Effector CD4-positive, alpha-beta T cell (primary cell): ENCODE measurements around the gene OR51V1.
"Not testable (repeated sequence)": the region's sequence is repeated elsewhere in the genome, so short reads cannot be mapped to it uniquely, and the experiment has no call there.

Experiments
- DNase-seq: peaks from one replicate; pipeline ENCODE4 v3.0.0-alpha.2; 2020

The OR51V1 gene

DNA sequence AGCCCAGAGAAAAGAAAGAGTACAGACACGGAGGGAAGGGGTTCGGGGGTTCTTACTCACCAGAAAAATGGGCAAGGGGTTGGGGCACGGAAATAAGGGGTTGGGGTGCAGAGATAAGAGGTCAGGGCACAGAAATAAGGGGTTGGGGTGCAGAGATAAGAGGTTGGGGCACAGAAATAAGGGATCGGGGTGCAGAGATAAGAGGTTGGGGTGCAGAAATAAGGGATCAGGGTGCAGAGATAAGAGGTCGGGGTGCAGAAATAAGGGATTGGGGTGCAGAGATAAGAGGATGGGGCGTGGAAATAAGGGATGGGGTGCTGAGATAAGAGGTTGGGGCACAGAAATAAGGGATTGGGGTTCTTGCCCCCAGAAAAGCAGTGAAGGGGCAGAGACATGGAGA, 35.7 kb downstream of the OR51V1 start:
- DNase-seq: not testable (repeated sequence)

DNA sequence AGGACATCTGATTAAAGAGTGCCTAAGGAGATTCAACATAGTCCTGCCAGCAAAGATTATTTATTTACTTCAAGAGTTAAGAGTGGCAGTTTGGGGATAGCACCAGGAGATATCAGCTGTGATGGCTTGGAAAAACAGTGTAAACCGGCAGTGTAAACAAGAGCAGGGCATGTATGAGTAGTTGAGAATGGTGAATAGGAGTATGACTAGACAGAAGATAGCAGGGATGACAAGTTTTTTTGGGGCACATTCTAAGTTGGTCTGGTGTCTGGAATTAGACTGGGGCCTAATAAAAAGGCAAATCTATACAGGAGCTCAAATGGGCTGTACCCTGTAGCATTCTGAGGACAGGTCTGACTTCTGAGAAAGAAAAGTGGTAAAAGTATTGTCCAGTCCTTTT, 39.4 kb downstream of the OR51V1 start:
- DNase-seq: not testable (repeated sequence)

DNA sequence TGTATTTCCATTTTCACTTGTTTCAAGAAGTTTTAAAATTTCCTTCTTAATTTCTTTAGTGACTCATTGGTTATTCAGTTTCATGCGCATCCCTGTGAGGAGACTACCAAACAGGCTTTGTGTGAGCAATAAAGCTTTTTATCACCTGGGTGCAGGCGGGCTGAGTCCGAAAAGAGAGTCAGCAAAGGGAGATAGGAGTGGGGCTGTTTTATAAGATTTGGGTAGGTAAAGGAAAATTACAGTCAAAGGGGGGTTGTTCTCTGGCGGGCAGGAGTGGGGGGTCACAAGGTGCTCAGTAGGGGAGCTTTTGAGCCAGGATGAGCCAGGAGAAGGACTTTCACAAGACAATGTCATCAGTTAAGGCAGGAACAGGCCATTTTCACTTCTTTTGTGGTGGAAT, 40.3 kb downstream of the OR51V1 start:
- not testable (repeated sequence) for DNase-seq

DNA sequence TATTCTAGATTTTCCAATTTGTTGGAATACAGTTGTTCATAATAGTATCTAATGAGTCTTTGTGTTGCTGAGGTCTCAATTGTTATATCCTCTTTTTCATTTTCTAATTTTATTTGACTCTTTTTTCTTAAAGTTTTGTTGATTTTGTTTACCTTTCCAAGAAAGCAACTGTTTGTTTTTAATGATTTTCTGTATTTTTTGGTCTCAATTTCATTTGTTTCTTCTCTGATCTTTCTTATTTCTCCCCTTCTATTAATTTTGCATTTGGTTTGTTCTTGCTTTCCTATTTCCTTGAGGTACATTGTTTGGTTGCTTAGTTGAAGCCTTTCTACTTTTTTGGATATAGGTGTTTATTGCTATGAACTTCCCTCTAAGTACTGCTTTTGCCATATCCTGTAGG, 40.7 kb downstream of the OR51V1 start:
- DNase-seq: no peak

DNA sequence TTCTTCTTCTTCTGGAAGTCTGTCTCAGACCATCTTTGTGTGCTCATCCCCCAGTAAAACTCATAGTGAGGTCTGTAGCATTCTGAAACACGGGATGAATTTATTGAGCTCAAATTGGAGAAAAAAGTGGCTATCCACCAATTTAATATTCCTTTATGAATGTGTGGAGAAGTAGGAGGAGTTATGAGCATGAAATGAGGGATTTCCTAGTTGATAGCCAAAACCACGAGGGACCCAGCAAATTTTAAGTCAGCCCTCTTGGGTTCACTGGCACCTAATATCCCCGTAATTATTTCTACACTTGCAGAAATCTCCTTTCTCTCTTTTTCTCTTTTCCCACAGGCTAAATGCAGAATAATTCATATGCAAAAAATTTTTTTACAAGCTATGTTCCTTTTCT, 45.8 kb downstream of the OR51V1 start, which contains the start of gene OR52A1:
Gene OR52A1, minus strand, starts transcription at position 101 of the 400 bp plus-strand sequence. CDS start 2,388 bp downstream, outside the sequence.
- no peak for DNase-seq

DNA sequence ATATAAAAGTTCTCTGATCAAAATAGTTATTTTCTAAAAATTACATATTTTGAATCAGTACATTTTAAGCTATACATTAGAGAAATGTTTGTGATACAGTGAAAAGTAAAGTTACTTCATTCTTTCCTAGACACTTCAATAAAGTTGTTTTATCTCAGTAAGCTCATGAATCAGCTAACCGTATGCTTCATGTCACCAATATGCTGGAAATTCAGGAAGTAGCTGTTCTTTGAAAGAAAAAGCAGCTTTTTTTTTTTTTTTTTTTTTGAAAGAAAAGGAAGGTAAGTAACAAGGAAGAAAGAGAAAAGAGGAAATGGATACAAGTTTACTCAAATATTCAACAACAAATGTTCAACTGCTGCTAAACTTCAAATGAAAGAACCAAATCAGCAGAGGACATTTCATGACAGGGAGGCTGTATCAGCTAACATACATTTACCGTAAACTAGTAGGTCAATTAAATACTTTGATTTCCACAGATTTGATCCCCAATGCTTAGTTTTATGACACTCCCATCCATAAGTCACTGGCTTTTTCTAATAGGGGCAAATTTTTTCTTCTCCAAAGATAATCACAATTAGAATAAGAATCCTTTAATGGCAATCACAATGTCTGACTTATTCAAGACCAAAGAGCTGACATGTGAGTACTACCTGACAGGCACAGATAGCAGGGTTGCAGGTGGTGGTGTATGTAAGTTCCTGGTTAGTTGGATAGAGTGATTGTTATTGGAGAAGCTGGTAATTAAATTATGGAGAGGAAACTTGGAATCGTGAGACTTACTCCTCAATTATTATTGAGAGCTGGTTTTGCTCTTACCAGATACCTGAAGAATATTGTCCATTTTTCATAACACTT, 46.7 kb downstream of the OR51V1 start:
- DNase-seq: no peak

DNA sequence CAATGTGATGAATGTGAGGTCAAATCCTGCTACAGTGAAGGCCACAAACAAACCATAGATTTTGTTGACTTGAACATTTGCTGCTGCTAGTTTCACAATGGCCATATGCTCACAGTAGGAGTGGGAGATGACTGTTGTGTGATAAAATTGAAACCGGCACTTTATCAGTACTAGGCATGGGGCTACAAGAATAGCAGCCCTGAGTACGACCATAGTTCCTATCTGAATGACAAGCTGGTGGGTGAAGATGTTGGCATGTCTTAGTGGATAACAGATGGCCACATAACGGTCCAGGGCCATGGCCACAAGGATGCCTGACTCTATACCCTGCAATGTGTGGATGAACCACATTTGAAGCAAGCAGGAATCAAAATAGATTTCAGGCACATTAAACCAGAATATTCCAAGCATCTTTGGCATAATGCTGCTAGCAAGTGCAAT, 48.7 kb downstream of the OR51V1 start:
- no peak for DNase-seq
